Liver (tissue), 3 donors: Measurements from ENCODE around the gene PGGT1B.

Experiments used
- CTCF ChIP-seq: fragments of 150-350 bp; IDR thresholded peaks from 2 replicates; pipeline ENCODE4 v1.5.1; 2017; ENCODE audit warnings: improper control_type of control experiment, low read depth, low read length; ENCODE audit not compliant: missing input control
- TAF1 ChIP-seq: conservative IDR thresholded peaks from 2 replicates; pipeline ENCODE4 v1.6.1; 2016; ENCODE audit warnings: antibody characterized with exemption, mild to moderate bottlenecking
- donor health status: healthy.
- donor health status: healthy.

- TF ChIP-seq CTCF (no peak), TAF1 (no peak)
Measured at GRCh38 chr5:115194676-115195075, 68.0 kb downstream of the PGGT1B start.
